MM.1S (cell line): ENCODE measurements around the gene PROM2.

ENCODE experiments used
- DNase-seq: peaks from one replicate; pipeline ENCODE4 v3.0.0-alpha.2; 2015
- H2AFZ ChIP-seq: fragments of 300-600 bp; sonication (generic); 2 replicates; pipeline ENCODE4 v1.6.0; 2016; ENCODE audit warnings: antibody characterized with exemption, low read length
- H3F3A ChIP-seq: fragments of 300-600 bp; sonication (generic); 2 replicates; pipeline ENCODE4 v1.6.1; 2016; ENCODE audit warnings: mild to moderate bottlenecking, antibody characterized with exemption, low read length, moderate library complexity, mixed read lengths; ENCODE audit not compliant: insufficient read depth
- H3K27ac ChIP-seq: fragments of 300-600 bp; sonication (generic); 2 replicates; pipeline ENCODE4 v1.5.1; 2016; ENCODE audit warnings: mild to moderate bottlenecking, low read length
- H3K27me3 ChIP-seq: fragments of 300-600 bp; sonication (generic); replicated peaks from 2 replicates; pipeline ENCODE4 v1.6.0; 2016; ENCODE audit warnings: low read length; ENCODE audit not compliant: insufficient read depth
- H3K36me3 ChIP-seq: fragments of 300-600 bp; sonication (generic); replicated peaks from 2 replicates; pipeline ENCODE4 v1.6.1; 2016; ENCODE audit warnings: mild to moderate bottlenecking, low read length, mixed read lengths; ENCODE audit not compliant: insufficient read depth
- H3K4me1 ChIP-seq: fragments of 300-600 bp; sonication (generic); 2 replicates; pipeline ENCODE4 v1.6.1; 2016; ENCODE audit warnings: low read length, mixed read lengths
- H3K4me2 ChIP-seq: fragments of 300-600 bp; sonication (generic); 2 replicates; pipeline ENCODE4 v1.6.0; 2016; ENCODE audit warnings: low read depth, low read length
- H3K4me3 ChIP-seq: fragments of 300-600 bp; sonication (generic); 2 replicates; pipeline ENCODE4 v1.5.1; 2016; ENCODE audit warnings: low read length, mixed read lengths
- H3K79me2 ChIP-seq: fragments of 300-600 bp; sonication (generic); 2 replicates; pipeline ENCODE4 v1.6.1; 2016; ENCODE audit warnings: mixed run types, low read length, mixed read lengths
- H3K9ac ChIP-seq: fragments of 300-600 bp; sonication (generic); 2 replicates; pipeline ENCODE4 v1.6.1; 2016; ENCODE audit warnings: low read length, mixed read lengths
- H3K9me2 ChIP-seq: fragments of 300-600 bp; sonication (generic); replicated peaks from 2 replicates; pipeline ENCODE4 v1.6.1; 2016; ENCODE audit warnings: mild to moderate bottlenecking, low read length, mixed read lengths; ENCODE audit not compliant: insufficient read depth
- H3K9me3 ChIP-seq: fragments of 300-600 bp; sonication (generic); replicated peaks from 2 replicates; pipeline ENCODE4 v1.6.1; 2016; ENCODE audit warnings: mild to moderate bottlenecking, low read length, mixed read lengths; ENCODE audit not compliant: insufficient read depth
- H4K20me1 ChIP-seq: fragments of 300-600 bp; sonication (generic); 2 replicates; pipeline ENCODE4 v1.6.1; 2016; ENCODE audit warnings: mild to moderate bottlenecking, low read length, moderate library complexity, mixed read lengths; ENCODE audit not compliant: insufficient read depth
- CTCF ChIP-seq: fragments of 300-600 bp; sonication (generic); IDR thresholded peaks from 2 replicates; pipeline ENCODE4 v1.5.1; 2016; ENCODE audit warnings: antibody characterized with exemption, low read length, mixed read lengths
- EZH2 ChIP-seq: fragments of 300-600 bp; sonication (generic); optimal IDR thresholded peaks from 2 replicates; pipeline ENCODE3; 2017; ENCODE audit warnings: low read depth, mild to moderate bottlenecking, antibody characterized with exemption, low read length, mixed read lengths
- EZH2phosphoT487 ChIP-seq: fragments of 300-600 bp; sonication (generic); IDR thresholded peaks from 2 replicates; pipeline ENCODE4 v1.6.1; 2018; ENCODE audit warnings: antibody characterized with exemption, low read length

PROM2 gene

GRCh38 chr2:95274291-95275150 is at the start of gene PROM2:
Gene PROM2, plus strand, starts transcription at chr2:95274449. Its CDS starts 137 bp downstream, at chr2:95274586.
- no peaks in the 10 kb centered on the region for H3F3A ChIP-seq
- H3K27me3 ChIP-seq: no peaks in the 10 kb centered on the region
- TF ChIP-seq EZH2phosphoT487 (no peak), CTCF (no peak), EZH2 (no peak)
- H3K9me2 ChIP-seq: no peaks in the 10 kb centered on the region
- no peak within 1 kb of the TSS for H2AFZ ChIP-seq
- H3K9ac ChIP-seq: no peak within 1 kb of the TSS
- no peak within 1 kb of the TSS for H3K27ac ChIP-seq
- H3K4me2 ChIP-seq: no peak within 1 kb of the TSS
- no peaks in the 10 kb centered on the region for H3K36me3 ChIP-seq
- no peaks in the 10 kb centered on the region for H3K79me2 ChIP-seq
- no peak for DNase-seq
- H4K20me1 ChIP-seq: no peaks in the 10 kb centered on the region
- H3K4me3 ChIP-seq: no peak within 1 kb of the TSS
- H3K9me3 ChIP-seq: no peaks in the 10 kb centered on the region
- H3K4me1 ChIP-seq: no peaks in the 10 kb centered on the region

- no peaks in the 10 kb centered on the region for H3K36me3 ChIP-seq
- no peak overlapping the region for H3K9ac ChIP-seq
- no peaks in the 10 kb centered on the region for H4K20me1 ChIP-seq
- H2AFZ ChIP-seq: no peak overlapping the region
- H3K9me2 ChIP-seq: no peaks in the 10 kb centered on the region
- H3K9me3 ChIP-seq: no peaks in the 10 kb centered on the region
- no peaks in the 10 kb centered on the region for H3F3A ChIP-seq
- no peak overlapping the region for H3K4me2 ChIP-seq
- no peak for DNase-seq
- no peaks in the 10 kb centered on the region for H3K79me2 ChIP-seq
- H3K27me3 ChIP-seq: no peaks in the 10 kb centered on the region
- H3K4me3 ChIP-seq: no peak overlapping the region
- no peak overlapping the region for H3K27ac ChIP-seq
- no peaks in the 10 kb centered on the region for H3K4me1 ChIP-seq
- no peak for TF ChIP-seq EZH2phosphoT487
- no peak for TF ChIP-seq EZH2
- TF ChIP-seq CTCF: no peak
Measured at GRCh38 chr2:95225658-95226057, 48.6 kb upstream of the PROM2 start.

GRCh38 chr2:95231723-95232122 is 42.5 kb upstream of the PROM2 start:
- Histone ChIP-seq H3K9me3 (no peaks in the 10 kb centered on the region), H3K36me3 (no peaks in the 10 kb centered on the region), H3K4me3 (no peak overlapping the region), H3K9ac (no peak overlapping the region), H3K27me3 (no peaks in the 10 kb centered on the region), H3K79me2 (no peaks in the 10 kb centered on the region), H4K20me1 (no peaks in the 10 kb centered on the region), H3K27ac (no peak overlapping the region), H3K4me1 (no peaks in the 10 kb centered on the region), H3K9me2 (no peaks in the 10 kb centered on the region), H3F3A (no peaks in the 10 kb centered on the region), H3K4me2 (peak overlapping the region; percentile 23; the same call in 1 of the 2 replicates), H2AFZ (peak overlapping the region; percentile 52; the same call in 1 of the 2 replicates)
- peak; percentile 73 for TF ChIP-seq CTCF
- no peak for TF ChIP-seq EZH2
- DNase-seq: peak; percentile 55
